ENCODE results near the gene CBLN3. TPM values are rescaled to one million over a fixed set of nuclear protein-coding genes. Genes with fewer than 3 reads are reported as not detected.

Gene CBLN3
- total RNA-seq, 1 experiment from 2014 or later: 1.0 TPM

GRCh38 chr14:24434676-24435075 lies 5.2 kb upstream of the CBLN3 start:
- Histone ChIP-seq H3K36me3 (ENCODE audit: control insufficient read depth, insufficient read depth, low read length) (peaks cover 8% of the 10 kb centered on the region), H3K27ac (ENCODE audit: low read length) (no peak overlapping the region), H3K4me3 (ENCODE audit: low read depth in 2 of 2, low read length in 2 of 2) (no peak overlapping the region), H3K9me3 (ENCODE audit: control insufficient read depth, insufficient read depth, low read depth, low read length) (no peaks in the 10 kb centered on the region), H3K27me3 (ENCODE audit: control insufficient read depth, insufficient read depth, low read length) (no peaks in the 10 kb centered on the region), H3K4me1 (ENCODE audit: control insufficient read depth, insufficient read depth, low read length) (peaks cover 8% of the 10 kb centered on the region)
- no peak for DNase-seq (ENCODE audit: low read depth, low spot score)
- TF ChIP-seq TCF7L2 (IDR thresholded peaks at IDR 0.05; ENCODE audit: low read depth, low read length) (no peak), CTCF (IDR thresholded peaks at IDR 0.05) (no peak), POLR2AphosphoS5 (IDR thresholded peaks at IDR 0.05; ENCODE audit: low read depth, low read length) (no peak), REST (IDR thresholded peaks at IDR 0.05; ENCODE audit: insufficient read depth in 1 of 2, low read depth in 2 of 2, low read length in 1 of 2) (no peak), SIN3A (IDR thresholded peaks at IDR 0.05; ENCODE audit: borderline replicate concordance, insufficient read depth, low read depth, low read length) (no peak)
- ChIA-PET CTCF (no interaction called here), POLR2A (no interaction called here)
- in situ Hi-C loops (cut with HindIII; ENCODE audit: low pct_unique_long_range_greater_than_20kb, low sequenced_read_pairs): loop anchor here (10.0 kb wide), 1 partner anchor 100 kb away; the partner anchor contains the start of genes ADCY4 and RIPK3
- no TSS peak for BruUV-seq (replicated peaks)
- no peak for ATAC-seq
- intact Hi-C loops (cut with micrococcal nuclease; ENCODE audit: unreplicated experiment): no loop called here

- no peak overlapping the region for H3K4me3 ChIP-seq (ENCODE audit: low read depth in 2 of 2, low read length in 2 of 2)
- ChIA-PET CTCF (no interaction called here), POLR2A (no interaction called here)
- H3K36me3 ChIP-seq (ENCODE audit: control insufficient read depth, insufficient read depth, low read length): peaks cover 8% of the 10 kb centered on the region
- no peaks in the 10 kb centered on the region for H3K27me3 ChIP-seq (ENCODE audit: control insufficient read depth, insufficient read depth, low read length)
- TF ChIP-seq POLR2AphosphoS5 (IDR thresholded peaks at IDR 0.05; ENCODE audit: low read depth, low read length) (no peak), TCF7L2 (IDR thresholded peaks at IDR 0.05; ENCODE audit: low read depth, low read length) (no peak), CTCF (IDR thresholded peaks at IDR 0.05) (no peak), SIN3A (IDR thresholded peaks at IDR 0.05; ENCODE audit: borderline replicate concordance, insufficient read depth, low read depth, low read length) (no peak)
- no peak overlapping the region for H3K27ac ChIP-seq (ENCODE audit: low read length)
- intact Hi-C loops (cut with micrococcal nuclease; ENCODE audit: unreplicated experiment) (no loop called here), in situ Hi-C loops (cut with HindIII; ENCODE audit: low pct_unique_long_range_greater_than_20kb, low sequenced_read_pairs) (loop anchor here (10.0 kb wide), 1 partner anchor 99 kb away; the partner anchor contains the start of genes ADCY4 and RIPK3)
- DNase-seq (ENCODE audit: low read depth, low spot score) (no peak), ATAC-seq (no peak)
- H3K4me1 ChIP-seq (ENCODE audit: control insufficient read depth, insufficient read depth, low read length): peaks cover 8% of the 10 kb centered on the region
- no peaks in the 10 kb centered on the region for H3K9me3 ChIP-seq (ENCODE audit: control insufficient read depth, insufficient read depth, low read depth, low read length)
- no TSS peak for BruUV-seq (replicated peaks)
Observed at GRCh38 chr14:24434036-24434435, 4.6 kb upstream of the CBLN3 start.

Data from Panc1 (cell line).